OCI-LY7 (cell line): ENCODE data around the gene ANKFY1. TPM values are rescaled to one million over a fixed set of nuclear protein-coding genes. Genes with fewer than 3 reads are reported as not detected.

ENCODE experiments used
- BruUV-seq: library from RNA; stranded (reverse); fragments of 400-500 nt; replicated peaks from 2 replicates; lab custom pipeline; 2021; lab: Mats Ljungman, UMichigan
- CTCF ChIA-PET: fragments of 300-600 bp; sonication (Branson Sonifier 250); formaldehyde crosslinking; loops from one replicate; lab custom pipeline; 2022; ENCODE audit warnings: antibody characterized with exemption; ENCODE audit not compliant: unreplicated experiment; lab: Charles Lee
- POLR2A ChIA-PET: fragments of 300-600 bp; sonication (Branson Sonifier 250); formaldehyde crosslinking; loops from one replicate; lab custom pipeline; 2022; ENCODE audit warnings: antibody characterized with exemption; lab: Charles Lee
- DNase-seq: peaks from one replicate; pipeline ENCODE4 v3.0.0-alpha.2; 2015; ENCODE audit warnings: low spot score
- H2AFZ ChIP-seq: fragments of 200-600 bp; sonication (generic), shearing (Covaris generic); 2 replicates; pipeline ENCODE4 v1.6.1; 2014; ENCODE audit warnings: mild to moderate bottlenecking, antibody characterized with exemption, low read length, moderate library complexity
- H3K27ac ChIP-seq: fragments of 200-600 bp; sonication (generic); 2 replicates; pipeline ENCODE4 v1.5.1; 2014; ENCODE audit warnings: mixed run types, low read depth, mild to moderate bottlenecking, moderate library complexity, low read length, inconsistent platforms; ENCODE audit not compliant: poor library complexity, severe bottlenecking
- H3K36me3 ChIP-seq: fragments of 200-600 bp; sonication (generic); 2 replicates; pipeline ENCODE4 v1.6.1; 2014; ENCODE audit warnings: mild to moderate bottlenecking, antibody characterized with exemption, low read length, moderate library complexity, mixed read lengths; ENCODE audit not compliant: insufficient read depth
- H3K4me1 ChIP-seq: fragments of 200-600 bp; sonication (generic); 2 replicates; pipeline ENCODE4 v1.5.1; 2014; ENCODE audit warnings: mild to moderate bottlenecking, low read length; ENCODE audit not compliant: insufficient read depth, poor library complexity, severe bottlenecking
- H3K4me2 ChIP-seq: fragments of 200-600 bp; sonication (generic); 2 replicates; pipeline ENCODE4 v1.6.1; 2014; ENCODE audit warnings: mild to moderate bottlenecking, low read length
- H3K4me3 ChIP-seq: fragments of 200-600 bp; sonication (generic); 2 replicates; pipeline ENCODE4 v1.5.1; 2014; ENCODE audit warnings: mild to moderate bottlenecking, low read depth, low read length; ENCODE audit not compliant: poor library complexity, severe bottlenecking
- H3K79me2 ChIP-seq: fragments of 200-600 bp; sonication (generic); 2 replicates; pipeline ENCODE4 v1.6.1; 2016; ENCODE audit warnings: low read depth, mild to moderate bottlenecking, low read length, moderate library complexity, mixed read lengths; ENCODE audit not compliant: insufficient read depth
- H3K9me2 ChIP-seq: fragments of 200-600 bp; sonication (generic); 2 replicates; pipeline ENCODE4 v1.6.1; 2016; ENCODE audit warnings: mild to moderate bottlenecking, low read length, mixed read lengths; ENCODE audit not compliant: insufficient read depth
- H3K9me3 ChIP-seq: fragments of 200-600 bp; sonication (generic); 2 replicates; pipeline ENCODE4 v1.6.1; 2014; ENCODE audit warnings: mild to moderate bottlenecking, mixed run types, low read length, mixed read lengths
- H4K20me1 ChIP-seq: fragments of 200-600 bp; sonication (generic); 2 replicates; pipeline ENCODE4 v1.6.1; 2014; ENCODE audit warnings: mild to moderate bottlenecking, antibody characterized with exemption, low read length, moderate library complexity, mixed read lengths; ENCODE audit not compliant: insufficient read depth
- CTCF ChIP-seq: fragments of 200-600 bp; sonication (generic); conservative IDR thresholded peaks from 2 replicates; pipeline ENCODE4 v1.5.1; 2014; ENCODE audit warnings: mild to moderate bottlenecking, antibody characterized with exemption, low read length, moderate library complexity, mixed read lengths
- EZH2phosphoT487 ChIP-seq: fragments of 200-600 bp; sonication (generic); IDR thresholded peaks from 2 replicates; pipeline ENCODE4 v1.6.1; 2018; ENCODE audit warnings: low read depth, borderline replicate concordance, mild to moderate bottlenecking, mixed run types, antibody characterized with exemption, low read length, moderate library complexity, mixed read lengths
- intact Hi-C: fragments of 100-400 bp; cut with micrococcal nuclease; formaldehyde crosslinking; loops from one replicate; pipeline ENCODE4 v1.10.0; 2022; ENCODE audit not compliant: unreplicated experiment
- total RNA-seq, 2 experiments: library from RNA; depleted of rRNA in 1 of 2; stranded (reverse); fragments of >200 nt in 1 of 2; shearing (Covaris generic) in 1 of 2; gene quantifications; 2 replicates each; pipeline ENCODE4 v1.2.3, GENCODE V29; 2014 to 2022

ANKFY1 gene
- total RNA-seq, 2 experiments from 2014 or later: 25.9 to 56.7 TPM

DNA sequence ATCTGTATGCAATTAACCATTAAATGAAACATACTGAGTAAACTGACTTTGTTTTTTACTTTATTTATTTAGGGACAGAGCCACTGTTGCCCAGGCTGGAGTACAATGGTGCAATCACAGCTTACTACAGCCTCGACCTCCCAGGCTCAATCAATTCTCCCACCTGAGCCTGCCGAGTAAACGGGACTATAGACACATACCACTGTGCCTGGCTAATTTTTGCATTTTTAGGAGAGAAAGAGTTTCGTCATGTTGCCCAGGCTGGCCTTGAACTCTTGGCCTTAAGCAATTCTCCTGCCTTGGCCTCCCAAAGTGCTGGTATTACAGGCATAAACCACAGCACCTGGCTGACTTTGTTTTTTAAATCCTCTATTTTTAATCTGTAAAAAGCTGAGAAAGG lies 42.6 kb downstream of the ANKFY1 start:
- H3K9me2 ChIP-seq: no peaks in the 10 kb centered on the region
- H4K20me1 ChIP-seq: no peaks in the 10 kb centered on the region; the same call in 1 of the 2 replicates
- ChIA-PET POLR2A (no interaction called here), CTCF (no interaction called here)
- no peak overlapping the region for H3K4me2 ChIP-seq
- no peak for DNase-seq
- H3K9me3 ChIP-seq: no peaks in the 10 kb centered on the region
- H3K4me1 ChIP-seq: peaks cover 2% of the 10 kb centered on the region
- TF ChIP-seq CTCF (no peak), EZH2phosphoT487 (no peak)
- H2AFZ ChIP-seq: no peak overlapping the region
- no peak overlapping the region for H3K27ac ChIP-seq
- intact Hi-C loops: no loop called here
- BruUV-seq: no TSS peak
- H3K36me3 ChIP-seq: peaks cover 47% of the 10 kb centered on the region
- no peaks in the 10 kb centered on the region for H3K79me2 ChIP-seq
- H3K4me3 ChIP-seq: no peak overlapping the region

DNA sequence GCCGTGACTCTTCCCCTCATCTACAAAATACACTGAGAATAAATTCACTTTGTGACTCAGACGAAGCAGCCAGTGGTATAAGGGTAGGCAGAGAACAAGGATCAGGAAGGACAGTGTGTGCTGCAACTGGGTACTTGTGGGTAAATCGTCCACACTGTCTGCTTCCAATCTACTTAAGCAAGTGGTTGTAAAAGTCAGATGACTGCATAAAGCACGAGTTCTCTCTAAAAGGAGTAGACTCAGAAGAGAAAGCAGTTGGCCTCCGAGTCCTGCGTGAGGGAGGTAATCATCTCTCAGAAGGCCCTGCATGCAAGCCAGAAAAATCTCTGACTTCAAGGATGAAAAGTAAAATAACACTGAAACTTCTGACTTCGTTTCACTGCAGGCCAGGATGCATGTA lies 43.1 kb downstream of the ANKFY1 start:
- DNase-seq: no peak
- no peaks in the 10 kb centered on the region for H3K9me2 ChIP-seq
- POLR2A ChIA-PET: interaction anchor here (0.6 kb wide), 1 partner anchor 236 kb away, joined by 3 read pairs; no protein-coding TSS in a partner anchor
- no peaks in the 10 kb centered on the region for H3K9me3 ChIP-seq
- no peak overlapping the region for H3K4me3 ChIP-seq
- BruUV-seq: no TSS peak
- no peak overlapping the region for H2AFZ ChIP-seq
- peaks cover 47% of the 10 kb centered on the region for H3K36me3 ChIP-seq
- H3K79me2 ChIP-seq: no peaks in the 10 kb centered on the region
- no peaks in the 10 kb centered on the region; the same call in 1 of the 2 replicates for H4K20me1 ChIP-seq
- intact Hi-C loops: no loop called here
- TF ChIP-seq CTCF: no peak
- no peak for TF ChIP-seq EZH2phosphoT487
- H3K4me1 ChIP-seq: peaks cover 7% of the 10 kb centered on the region
- CTCF ChIA-PET: no interaction called here
- H3K4me2 ChIP-seq: no peak overlapping the region
- H3K27ac ChIP-seq: no peak overlapping the region

DNA sequence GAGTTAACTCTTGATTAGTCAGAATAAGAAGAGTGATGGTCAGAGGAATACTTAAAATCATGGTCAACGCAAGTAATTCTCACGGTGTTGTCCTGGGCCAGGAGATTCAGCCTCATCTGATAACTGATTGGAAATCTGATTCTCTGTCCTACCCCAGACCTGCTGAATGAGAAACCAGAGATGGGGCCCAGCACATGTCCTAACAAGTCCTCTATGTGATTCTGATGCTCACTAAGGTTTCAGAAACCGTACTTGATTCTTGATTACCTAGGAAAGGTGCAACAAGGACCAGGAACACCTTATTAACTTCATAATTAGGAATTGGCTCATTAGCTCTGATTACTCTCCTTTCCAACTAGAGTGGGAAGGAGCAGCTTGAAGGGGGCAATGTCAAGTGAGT lies 44.5 kb downstream of the ANKFY1 start:
- H3K9me3 ChIP-seq: no peaks in the 10 kb centered on the region
- no peak overlapping the region for H3K4me3 ChIP-seq
- H4K20me1 ChIP-seq: no peaks in the 10 kb centered on the region; the same call in 1 of the 2 replicates
- no peak overlapping the region for H2AFZ ChIP-seq
- POLR2A ChIA-PET: no interaction called here
- peaks cover 7% of the 10 kb centered on the region; the same call in 1 of the 2 replicates for H3K79me2 ChIP-seq
- TF ChIP-seq EZH2phosphoT487 (no peak), CTCF (no peak)
- peaks cover 51% of the 10 kb centered on the region for H3K36me3 ChIP-seq
- no TSS peak for BruUV-seq
- no peak overlapping the region for H3K4me2 ChIP-seq
- H3K27ac ChIP-seq: no peak overlapping the region
- CTCF ChIA-PET: no interaction called here
- H3K4me1 ChIP-seq: peaks cover 10% of the 10 kb centered on the region
- H3K9me2 ChIP-seq: no peaks in the 10 kb centered on the region
- no peak for DNase-seq
- intact Hi-C loops: no loop called here
